Measurements from ENCODE around the gene EIF4ENIF1. TPM values are rescaled to one million over a fixed set of nuclear protein-coding genes. Genes with fewer than 3 reads are reported as not detected.
A peak's percentile ranks its signal among the peaks of the same experiment; 100 is the strongest.

Gene EIF4ENIF1
- polyA plus RNA-seq, 1 of the 3 experiments (the other 2 are of a cell fraction), result 18.4 TPM

DNA sequence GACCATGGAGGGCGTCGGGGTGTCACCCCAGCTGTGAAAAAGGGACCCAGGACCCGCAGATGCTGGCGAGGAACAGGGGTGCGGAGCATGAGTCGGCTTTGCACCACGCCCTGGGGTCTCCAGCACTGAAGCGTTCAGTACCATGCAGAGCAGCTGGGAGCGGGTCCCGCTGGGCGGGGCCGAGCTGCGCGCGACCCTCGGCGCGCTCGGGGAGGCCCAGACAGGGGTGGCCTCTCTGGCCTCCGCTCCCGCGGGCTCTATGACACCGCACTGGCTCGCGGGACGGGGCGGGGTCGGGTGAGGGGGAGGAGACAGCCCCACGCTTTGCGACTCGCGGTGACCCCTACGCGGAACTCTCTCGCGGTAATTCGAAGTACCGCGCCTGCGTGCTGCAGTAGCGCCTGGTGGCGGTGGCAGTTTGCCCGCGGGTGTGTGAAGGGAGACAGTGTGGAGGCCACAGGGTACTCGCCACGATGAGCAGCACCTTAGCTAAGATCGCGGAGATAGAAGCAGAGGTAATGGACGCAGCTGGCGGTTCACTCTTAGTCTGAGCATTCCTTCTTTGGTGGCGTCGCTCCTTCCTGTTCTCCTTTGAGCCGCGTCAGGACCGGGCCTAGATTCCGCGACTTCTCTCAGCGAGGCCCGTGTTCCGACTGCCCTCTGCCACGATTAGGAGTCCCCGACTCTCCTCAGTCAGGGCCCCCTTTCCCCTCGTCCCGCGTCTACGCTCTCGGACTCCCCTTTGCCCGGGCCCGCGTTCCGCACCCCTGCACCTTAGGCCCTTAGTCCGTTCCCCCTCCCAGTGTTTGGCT lies 90.2 kb downstream of the EIF4ENIF1 start, which contains the start of gene DRG1 (continued):
- TF ChIP-seq SMC3 (IDR thresholded peaks at IDR 0.05; ENCODE audit: low read depth, low read length), result peak; percentile 38; the same call in 1 of the 2 replicates
- TF ChIP-seq TAF1 (IDR thresholded peaks at IDR 0.05; ENCODE audit: borderline replicate concordance, low read depth, low read length), result peak; percentile 63; the same call in 1 of the 2 replicates
- TF ChIP-seq FOSL2 (IDR thresholded peaks at IDR 0.05; ENCODE audit: borderline replicate concordance, low read depth), result no peak
- TF ChIP-seq, protein P1, sequence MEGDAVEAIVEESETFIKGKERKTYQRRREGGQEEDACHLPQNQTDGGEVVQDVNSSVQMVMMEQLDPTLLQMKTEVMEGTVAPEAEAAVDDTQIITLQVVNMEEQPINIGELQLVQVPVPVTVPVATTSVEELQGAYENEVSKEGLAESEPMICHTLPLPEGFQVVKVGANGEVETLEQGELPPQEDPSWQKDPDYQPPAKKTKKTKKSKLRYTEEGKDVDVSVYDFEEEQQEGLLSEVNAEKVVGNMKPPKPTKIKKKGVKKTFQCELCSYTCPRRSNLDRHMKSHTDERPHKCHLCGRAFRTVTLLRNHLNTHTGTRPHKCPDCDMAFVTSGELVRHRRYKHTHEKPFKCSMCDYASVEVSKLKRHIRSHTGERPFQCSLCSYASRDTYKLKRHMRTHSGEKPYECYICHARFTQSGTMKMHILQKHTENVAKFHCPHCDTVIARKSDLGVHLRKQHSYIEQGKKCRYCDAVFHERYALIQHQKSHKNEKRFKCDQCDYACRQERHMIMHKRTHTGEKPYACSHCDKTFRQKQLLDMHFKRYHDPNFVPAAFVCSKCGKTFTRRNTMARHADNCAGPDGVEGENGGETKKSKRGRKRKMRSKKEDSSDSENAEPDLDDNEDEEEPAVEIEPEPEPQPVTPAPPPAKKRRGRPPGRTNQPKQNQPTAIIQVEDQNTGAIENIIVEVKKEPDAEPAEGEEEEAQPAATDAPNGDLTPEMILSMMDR (IDR thresholded peaks at IDR 0.05), result no peak
- TF ChIP-seq EP300 (IDR thresholded peaks at IDR 0.05; ENCODE audit: borderline replicate concordance in 1 of 2, low read depth in 1 of 2, low read length in 1 of 2), result peak in 1 of 2 experiments; percentile 11; a peak in 1 of 4 replicates
- TF ChIP-seq, protein P2, sequence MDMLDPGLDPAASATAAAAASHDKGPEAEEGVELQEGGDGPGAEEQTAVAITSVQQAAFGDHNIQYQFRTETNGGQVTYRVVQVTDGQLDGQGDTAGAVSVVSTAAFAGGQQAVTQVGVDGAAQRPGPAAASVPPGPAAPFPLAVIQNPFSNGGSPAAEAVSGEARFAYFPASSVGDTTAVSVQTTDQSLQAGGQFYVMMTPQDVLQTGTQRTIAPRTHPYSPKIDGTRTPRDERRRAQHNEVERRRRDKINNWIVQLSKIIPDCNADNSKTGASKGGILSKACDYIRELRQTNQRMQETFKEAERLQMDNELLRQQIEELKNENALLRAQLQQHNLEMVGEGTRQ (IDR thresholded peaks at IDR 0.05; ENCODE audit: borderline replicate concordance, low read depth, low read length), result no peak
- TF ChIP-seq MEF2A (IDR thresholded peaks at IDR 0.05; ENCODE audit: borderline replicate concordance, low read depth), result no peak
- no peak for TF ChIP-seq ELF1 (IDR thresholded peaks at IDR 0.05)
- no peak for TF ChIP-seq EZH2phosphoT487 (IDR thresholded peaks at IDR 0.05; ENCODE audit: borderline replicate concordance, low read depth)
- TF ChIP-seq, protein P3, sequence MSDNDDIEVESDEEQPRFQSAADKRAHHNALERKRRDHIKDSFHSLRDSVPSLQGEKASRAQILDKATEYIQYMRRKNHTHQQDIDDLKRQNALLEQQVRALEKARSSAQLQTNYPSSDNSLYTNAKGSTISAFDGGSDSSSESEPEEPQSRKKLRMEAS (IDR thresholded peaks at IDR 0.05; ENCODE audit: low read depth), result peak; percentile 42; the same call in 1 of the 2 replicates
- TF ChIP-seq GABPA (IDR thresholded peaks at IDR 0.05; ENCODE audit: low read depth), result no peak
- peak; percentile 96 for TF ChIP-seq POLR2AphosphoS5 (IDR thresholded peaks at IDR 0.05; ENCODE audit: low read depth, low read length)
- TF ChIP-seq, protein P4, sequence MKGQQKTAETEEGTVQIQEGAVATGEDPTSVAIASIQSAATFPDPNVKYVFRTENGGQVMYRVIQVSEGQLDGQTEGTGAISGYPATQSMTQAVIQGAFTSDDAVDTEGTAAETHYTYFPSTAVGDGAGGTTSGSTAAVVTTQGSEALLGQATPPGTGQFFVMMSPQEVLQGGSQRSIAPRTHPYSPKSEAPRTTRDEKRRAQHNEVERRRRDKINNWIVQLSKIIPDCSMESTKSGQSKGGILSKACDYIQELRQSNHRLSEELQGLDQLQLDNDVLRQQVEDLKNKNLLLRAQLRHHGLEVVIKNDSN (IDR thresholded peaks at IDR 0.05; ENCODE audit: borderline replicate concordance, low read depth), result no peak
- peak; percentile 62; the same call in 1 of the 2 replicates for TF ChIP-seq NRF1 (IDR thresholded peaks at IDR 0.05; ENCODE audit: low read depth, low read length)
- TF ChIP-seq CHD2 (IDR thresholded peaks at IDR 0.05; ENCODE audit: low read length, partially characterized antibody), result peak; percentile 99
- no peak for TF ChIP-seq RFX5 (IDR thresholded peaks at IDR 0.05; ENCODE audit: low read length)
- peak; percentile 61; the same call in 1 of the 2 replicates for TF ChIP-seq YY1 (IDR thresholded peaks at IDR 0.05; ENCODE audit: low read depth)
- TF ChIP-seq TCF12 (IDR thresholded peaks at IDR 0.05), result no peak

Data from SK-N-SH (cell line).